G401 (cell line): Measurements from ENCODE around the gene GAK. TPM values are rescaled to one million over a fixed set of nuclear protein-coding genes. Genes with fewer than 3 reads are reported as not detected.

Experiments
- DNase-seq: peaks from one replicate; pipeline ENCODE4 v3.0.0-alpha.2; 2015; ENCODE audit warnings: low spot score
- in situ Hi-C: cut with HindIII; loops from 2 replicates; pipeline ENCODE4 v1.10.0; 2016; ENCODE audit warnings: low sequenced_read_pairs, mixed read lengths
- total RNA-seq: library from RNA; depleted of rRNA; stranded (reverse); fragments of >200 nt; shearing (Covaris generic); gene quantifications from 2 replicates; pipeline ENCODE4 v1.2.3, GENCODE V29; 2014

The GAK gene
- total RNA-seq, 1 experiment from 2014 or later = 91.5 TPM

- in situ Hi-C loops = loop anchor here (10.0 kb wide), 1 partner anchor 63 kb away; no protein-coding TSS in a partner anchor
- no peak for DNase-seq
These were observed 34.0 kb downstream of the GAK start for GRCh38 chr4:898123-898522.

- no peak for DNase-seq
- in situ Hi-C loops = loop anchor here (10.0 kb wide), 1 partner anchor 62 kb away; no protein-coding TSS in a partner anchor
These were observed 35.5 kb downstream of the GAK start for GRCh38 chr4:896630-897029.

- in situ Hi-C loops = loop anchor here (10.0 kb wide), 1 partner anchor 61 kb away; no protein-coding TSS in a partner anchor
- DNase-seq = no peak
These were observed 35.9 kb downstream of the GAK start for GRCh38 chr4:896216-896615.

GRCh38 chr4:895596-895995 lies 36.5 kb downstream of the GAK start:
- in situ Hi-C loops = loop anchor here (10.0 kb wide), 1 partner anchor 61 kb away; no protein-coding TSS in a partner anchor
- DNase-seq = no peak

GRCh38 chr4:893995-894705 lies 38.0 kb downstream of the GAK start:
- in situ Hi-C loops = loop anchor here (10.0 kb wide), 1 partner anchor 59 kb away; no protein-coding TSS in a partner anchor

GRCh38 chr4:893276-893994 lies 38.7 kb downstream of the GAK start:
- no peak for DNase-seq
- in situ Hi-C loops = loop anchor here (10.0 kb wide), 1 partner anchor 59 kb away; no protein-coding TSS in a partner anchor

More at GRCh38 chr4:893995-894705, 38.0 kb downstream of the GAK start:
- no peak for DNase-seq

GRCh38 chr4:892780-893179 lies 39.3 kb downstream of the GAK start:
- no peak for DNase-seq
- in situ Hi-C loops = loop anchor here (10.0 kb wide), 1 partner anchor 58 kb away; no protein-coding TSS in a partner anchor

- in situ Hi-C loops = loop anchor here (10.0 kb wide), 1 partner anchor 57 kb away; no protein-coding TSS in a partner anchor
- DNase-seq = no peak
These were observed 40.4 kb downstream of the GAK start for GRCh38 chr4:891747-892146.

GRCh38 chr4:890036-890695 lies 42.0 kb downstream of the GAK start:
- in situ Hi-C loops = loop anchor here (10.0 kb wide), 1 partner anchor 55 kb away; no protein-coding TSS in a partner anchor
- no peak for DNase-seq

GRCh38 chr4:889516-889915 lies 42.6 kb downstream of the GAK start:
- DNase-seq = no peak
- in situ Hi-C loops = no loop called here

GRCh38 chr4:888029-888428 lies 44.1 kb downstream of the GAK start:
- in situ Hi-C loops = no loop called here

GRCh38 chr4:887034-887763 lies 44.9 kb downstream of the GAK start:
- in situ Hi-C loops = no loop called here
- no peak for DNase-seq

More at GRCh38 chr4:888029-888428, 44.1 kb downstream of the GAK start:
- no peak for DNase-seq

GRCh38 chr4:886244-886643 lies 45.9 kb downstream of the GAK start:
- no peak for DNase-seq
- in situ Hi-C loops = no loop called here

- in situ Hi-C loops = no loop called here
- no peak for DNase-seq
These were observed 46.8 kb downstream of the GAK start for GRCh38 chr4:885353-885752.

GRCh38 chr4:884896-885295 lies 47.2 kb downstream of the GAK start:
- DNase-seq = no peak
- in situ Hi-C loops = no loop called here

- in situ Hi-C loops = no loop called here
- DNase-seq = no peak
These were observed 47.9 kb downstream of the GAK start for GRCh38 chr4:884259-884658.

GRCh38 chr4:883377-884095 lies 48.6 kb downstream of the GAK start:
- DNase-seq = no peak
- in situ Hi-C loops = no loop called here

GRCh38 chr4:882646-883045 lies 49.5 kb downstream of the GAK start:
- in situ Hi-C loops = no loop called here
- DNase-seq = no peak
